ENCODE data around the gene SYNGR2.
A peak's percentile ranks its signal among the peaks of the same experiment; 100 is the strongest.
"Not testable (repeated sequence)": the region's sequence is repeated elsewhere in the genome, so short reads cannot be mapped to it uniquely, and the experiment has no call there.

The SYNGR2 gene

DNA sequence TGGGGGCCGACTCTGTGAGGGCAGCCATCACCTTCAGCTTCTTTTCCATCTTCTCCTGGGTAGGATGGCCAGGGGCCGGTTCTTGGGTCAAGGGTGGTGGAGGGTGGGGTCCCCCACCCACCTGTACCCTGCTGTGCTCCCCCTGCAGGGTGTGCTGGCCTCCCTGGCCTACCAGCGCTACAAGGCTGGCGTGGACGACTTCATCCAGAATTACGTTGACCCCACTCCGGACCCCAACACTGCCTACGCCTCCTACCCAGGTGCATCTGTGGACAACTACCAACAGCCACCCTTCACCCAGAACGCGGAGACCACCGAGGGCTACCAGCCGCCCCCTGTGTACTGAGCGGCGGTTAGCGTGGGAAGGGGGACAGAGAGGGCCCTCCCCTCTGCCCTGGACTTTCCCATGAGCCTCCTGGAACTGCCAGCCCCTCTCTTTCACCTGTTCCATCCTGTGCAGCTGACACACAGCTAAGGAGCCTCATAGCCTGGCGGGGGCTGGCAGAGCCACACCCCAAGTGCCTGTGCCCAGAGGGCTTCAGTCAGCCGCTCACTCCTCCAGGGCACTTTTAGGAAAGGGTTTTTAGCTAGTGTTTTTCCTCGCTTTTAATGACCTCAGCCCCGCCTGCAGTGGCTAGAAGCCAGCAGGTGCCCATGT lies 3.3 kb downstream of the SYNGR2 start:
- DNase-seq (ENCODE audit: low spot score): not testable (repeated sequence)

DNA sequence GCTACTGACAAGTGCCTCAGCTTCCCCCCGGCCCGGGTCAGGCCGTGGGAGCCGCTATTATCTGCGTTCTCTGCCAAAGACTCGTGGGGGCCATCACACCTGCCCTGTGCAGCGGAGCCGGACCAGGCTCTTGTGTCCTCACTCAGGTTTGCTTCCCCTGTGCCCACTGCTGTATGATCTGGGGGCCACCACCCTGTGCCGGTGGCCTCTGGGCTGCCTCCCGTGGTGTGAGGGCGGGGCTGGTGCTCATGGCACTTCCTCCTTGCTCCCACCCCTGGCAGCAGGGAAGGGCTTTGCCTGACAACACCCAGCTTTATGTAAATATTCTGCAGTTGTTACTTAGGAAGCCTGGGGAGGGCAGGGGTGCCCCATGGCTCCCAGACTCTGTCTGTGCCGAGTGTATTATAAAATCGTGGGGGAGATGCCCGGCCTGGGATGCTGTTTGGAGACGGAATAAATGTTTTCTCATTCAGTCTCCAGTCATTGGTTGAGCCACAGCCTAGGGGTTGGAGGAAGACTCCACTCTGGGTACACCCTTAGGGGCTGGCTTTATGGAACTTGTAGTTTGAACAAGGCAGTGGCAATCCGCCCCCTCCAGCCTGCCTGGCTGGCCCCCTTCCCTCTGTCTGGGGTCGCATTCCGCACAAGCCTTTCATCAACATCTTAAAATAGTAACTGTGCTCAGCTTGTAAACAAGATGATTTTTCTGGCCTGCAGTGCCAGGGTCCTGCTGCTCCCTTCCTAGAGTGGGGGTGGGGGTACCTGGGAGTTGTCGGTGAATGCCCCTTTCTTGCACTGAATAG lies 4.1 kb downstream of the SYNGR2 start:
- no peak for DNase-seq (ENCODE audit: low spot score)

DNA sequence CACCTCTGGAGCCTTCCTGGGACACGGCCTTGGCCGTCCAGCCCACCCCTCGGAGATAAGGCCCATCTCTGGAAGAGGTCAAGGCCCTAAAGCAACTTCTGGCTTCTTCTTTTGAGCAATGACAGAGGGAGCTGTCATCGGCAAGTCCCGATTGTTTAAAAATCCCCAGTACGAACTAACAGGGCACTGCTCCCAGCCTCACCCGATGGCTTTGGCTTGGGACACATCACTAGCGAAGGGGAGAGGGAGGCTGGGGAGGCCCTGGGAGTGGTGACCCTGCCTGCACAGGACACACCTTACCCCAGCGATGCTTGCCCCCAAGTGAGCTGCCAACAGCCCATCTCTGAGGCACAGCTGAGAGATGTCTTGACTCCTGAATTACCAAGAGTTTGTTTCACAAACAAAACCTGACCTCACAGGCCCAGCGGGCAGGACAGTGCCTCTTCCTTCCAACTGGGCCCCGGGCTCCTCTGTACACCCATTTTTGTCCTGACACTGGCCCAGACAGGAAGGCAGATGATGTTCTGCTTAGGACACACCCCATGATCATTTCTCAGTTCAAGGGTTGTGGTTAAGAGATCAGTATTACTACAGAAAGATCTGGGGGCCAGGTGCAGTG lies 4.8 kb downstream of the SYNGR2 start:
- DNase-seq (ENCODE audit: low spot score): no peak

GRCh38 chr17:78174346-78174869 lies 6.0 kb downstream of the SYNGR2 start:
- no peak for DNase-seq (ENCODE audit: low spot score)

GRCh38 chr17:78174870-78175642 lies 6.7 kb downstream of the SYNGR2 start:
- DNase-seq (ENCODE audit: low spot score): no peak

- DNase-seq (ENCODE audit: low spot score): no peak
Observed at GRCh38 chr17:78175643-78175981, 7.2 kb downstream of the SYNGR2 start.

DNA sequence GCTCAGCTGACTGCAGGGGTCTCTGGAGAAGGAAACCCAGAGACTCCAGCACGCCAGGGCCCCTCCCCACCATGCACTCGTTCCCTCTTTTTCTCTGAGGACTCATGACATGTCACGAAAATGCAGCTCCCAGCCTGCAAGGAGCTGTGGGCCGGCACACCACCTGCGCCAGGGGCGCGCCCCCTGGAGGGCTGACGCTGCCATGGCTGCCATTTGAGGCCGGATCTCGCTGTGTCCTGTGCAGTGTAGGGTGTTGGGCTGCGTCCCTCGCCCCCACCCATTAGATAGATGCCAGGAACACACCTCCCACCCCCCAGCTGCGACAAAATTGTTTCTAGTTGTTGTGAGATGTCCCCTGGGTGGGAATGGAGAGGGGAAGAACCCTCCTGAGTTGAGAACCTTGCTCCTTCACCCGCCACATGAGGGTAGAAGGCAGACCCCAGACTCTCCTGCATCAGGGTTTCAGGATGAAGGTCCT lies 8.2 kb downstream of the SYNGR2 start:
- DNase-seq (ENCODE audit: low spot score): peak; percentile 75

DNA sequence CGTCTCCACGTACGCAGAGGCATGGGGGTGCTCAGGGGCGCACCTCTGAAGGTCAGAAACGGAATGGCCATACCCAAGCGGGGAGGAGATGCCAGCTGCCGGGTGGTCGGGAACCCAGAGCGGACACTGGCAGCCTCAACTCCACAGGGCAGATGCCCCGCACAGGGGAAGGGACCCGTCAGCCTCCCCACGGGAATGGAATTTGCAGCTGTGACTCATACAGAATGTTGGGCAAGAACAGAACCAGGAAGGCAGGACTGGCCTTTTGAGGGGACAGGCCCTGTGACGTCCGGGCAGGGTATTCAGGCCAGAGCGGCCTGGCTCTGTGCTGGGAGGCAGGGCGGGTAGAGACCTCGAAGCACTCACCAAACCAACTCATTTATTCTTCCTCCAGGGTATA lies 11.0 kb downstream of the SYNGR2 start:
- DNase-seq (ENCODE audit: low spot score): peak; percentile 75

GRCh38 chr17:78180083-78180482 lies 11.7 kb downstream of the SYNGR2 start:
- DNase-seq (ENCODE audit: low spot score): no peak

GRCh38 chr17:78180508-78180907 lies 12.1 kb downstream of the SYNGR2 start:
- DNase-seq (ENCODE audit: low spot score): no peak

GRCh38 chr17:78182504-78182903 lies 14.1 kb downstream of the SYNGR2 start:
- DNase-seq (ENCODE audit: low spot score): no peak

GRCh38 chr17:78183916-78184315 lies 15.5 kb downstream of the SYNGR2 start:
- DNase-seq (ENCODE audit: low spot score): no peak

DNA sequence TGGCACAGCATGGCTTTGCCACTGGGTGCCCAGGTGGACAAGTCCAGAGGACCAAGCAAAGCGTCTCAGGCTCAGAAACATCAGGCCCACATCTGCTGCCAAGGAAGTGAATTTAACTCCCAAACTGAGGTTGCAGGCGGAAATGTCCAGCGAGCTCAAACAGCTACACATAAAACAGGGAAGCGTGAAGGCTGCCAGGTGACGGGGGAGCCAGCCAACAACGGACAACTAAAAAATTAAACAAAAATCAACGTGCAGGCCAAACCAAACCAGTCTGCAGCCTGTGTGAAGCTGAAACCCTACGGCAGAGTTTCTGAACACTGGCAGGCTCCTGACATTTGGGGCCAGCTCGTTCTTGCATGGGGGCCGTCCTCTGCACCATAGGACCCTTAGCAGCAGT lies 16.0 kb downstream of the SYNGR2 start:
- DNase-seq (ENCODE audit: low spot score): no peak

DNA sequence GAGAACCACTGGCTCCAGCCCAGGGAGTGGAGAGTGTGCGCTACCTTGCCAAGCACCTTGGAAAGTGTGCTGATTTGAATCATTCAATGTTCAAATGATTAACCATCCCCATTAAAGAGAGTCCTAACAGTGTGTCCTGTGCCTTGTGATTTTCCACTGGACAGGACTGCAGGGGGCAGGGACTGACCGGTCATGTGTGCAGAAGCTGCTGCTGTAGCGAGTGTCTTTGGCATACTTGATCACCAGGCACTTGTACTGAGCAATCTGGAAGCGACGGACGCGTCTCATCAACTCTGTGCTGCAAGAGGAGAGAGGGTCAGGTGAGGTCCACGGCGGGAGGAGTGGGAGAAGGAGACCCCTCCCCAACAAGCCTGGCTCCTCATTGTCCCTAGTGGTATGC lies 16.5 kb downstream of the SYNGR2 start:
- no peak for DNase-seq (ENCODE audit: low spot score)

- DNase-seq (ENCODE audit: low spot score): peak; percentile 52
Observed at GRCh38 chr17:78185981-78186691, 17.8 kb downstream of the SYNGR2 start.

DNA sequence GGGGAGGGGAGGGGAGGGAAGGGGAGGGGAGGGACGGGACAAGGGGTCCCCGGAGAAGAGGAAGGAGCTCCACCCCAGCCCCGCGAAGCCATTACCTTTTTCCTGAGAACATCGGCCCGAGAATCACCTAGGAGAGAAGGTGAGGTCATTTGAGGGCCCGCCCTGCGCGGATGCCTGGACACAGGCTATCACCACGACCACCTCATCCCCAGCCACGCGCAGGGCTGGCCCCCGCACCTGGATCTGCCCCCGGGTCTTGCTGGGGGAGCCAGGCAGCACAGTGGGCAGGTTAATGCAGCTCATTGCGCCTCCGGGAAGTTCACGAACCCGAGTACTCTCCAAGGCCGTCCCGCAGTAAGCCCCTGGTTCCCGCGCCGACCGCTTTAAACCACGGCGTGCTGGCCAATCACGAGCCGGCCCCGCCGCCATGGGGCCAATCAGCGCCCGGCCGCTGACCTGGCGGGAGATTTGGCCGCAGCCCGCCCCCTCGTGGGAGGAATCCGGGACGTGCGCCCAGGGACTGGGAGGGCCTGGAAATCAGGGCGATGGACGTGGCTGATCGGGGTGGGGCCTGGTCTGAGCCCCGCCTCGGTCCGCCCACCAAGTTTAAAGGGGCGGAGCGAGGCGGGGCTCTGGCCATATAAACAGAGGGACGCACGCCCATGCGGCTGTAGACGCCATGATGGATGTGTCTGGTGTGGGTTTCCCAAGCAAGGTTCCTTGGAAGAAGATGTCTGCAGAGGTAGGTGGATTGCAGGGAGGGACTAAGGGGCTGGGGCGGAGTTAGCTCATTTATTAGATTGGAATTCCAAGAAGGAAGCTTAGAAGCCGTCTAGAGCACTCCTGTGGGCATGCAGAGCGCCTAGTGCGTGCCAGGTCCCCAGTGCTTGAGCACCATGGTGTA lies 18.6 kb downstream of the SYNGR2 start, which contains the start of the genes AFMID and TK1:
Gene AFMID, plus strand, starts transcription at position 671 of the 904 bp plus-strand sequence. Its CDS starts 9 bp downstream, at position 680.
Gene TK1, minus strand, starts transcription at position 361 of the 904 bp plus-strand sequence. Its CDS starts 58 bp downstream, at position 303.
- DNase-seq (ENCODE audit: low spot score): peak; percentile 100

GRCh38 chr17:78196716-78197115 lies 28.3 kb downstream of the SYNGR2 start:
- no peak for DNase-seq (ENCODE audit: low spot score)

DNA sequence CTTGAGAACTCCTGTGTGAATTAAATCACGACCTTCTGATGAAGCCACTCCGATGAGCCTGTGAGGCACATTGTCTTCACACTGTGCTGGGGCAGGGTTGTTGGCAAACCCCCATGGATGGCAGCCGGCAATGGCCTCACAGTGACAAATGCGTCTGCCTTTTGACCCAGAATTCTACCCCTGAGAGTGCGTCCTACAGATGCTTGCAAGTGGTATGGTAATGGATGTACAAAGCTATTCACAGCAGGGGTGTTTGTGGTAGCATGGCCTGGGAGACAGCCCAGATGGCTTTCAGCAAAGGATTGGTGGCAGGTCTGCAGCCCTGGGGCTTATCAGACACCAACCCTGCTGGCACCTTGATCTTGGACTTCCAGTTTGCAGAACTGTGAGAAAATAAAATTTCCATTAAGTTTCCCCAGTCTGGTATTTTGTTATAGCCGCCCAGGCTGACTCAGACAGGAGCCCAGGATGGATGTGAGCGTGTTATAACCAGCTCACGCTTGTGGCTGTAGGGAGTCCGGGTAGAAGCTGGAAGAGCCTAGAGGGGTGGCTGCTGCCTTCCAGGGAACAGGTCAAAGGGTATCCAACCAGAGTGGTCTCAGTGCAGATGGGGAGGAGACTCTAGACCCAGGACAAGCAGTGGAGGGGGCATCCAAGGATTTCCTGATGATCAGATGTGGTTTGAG lies 28.9 kb downstream of the SYNGR2 start:
- DNase-seq (ENCODE audit: low spot score): no peak

- DNase-seq (ENCODE audit: low spot score): no peak
Observed at GRCh38 chr17:78200451-78200850, 32.1 kb downstream of the SYNGR2 start.

Measured in AG08395 (cell line).